Peyer's patch (tissue), 4 donors: ENCODE measurements around the gene BAZ2A. TPM values are rescaled to one million over a fixed set of nuclear protein-coding genes. Genes with fewer than 3 reads are reported as not detected.
"Not testable (repeated sequence)": the region's sequence is repeated elsewhere in the genome, so short reads cannot be mapped to it uniquely, and the experiment has no call there.

Experiments used
- DNase-seq, 3 donors: peaks; one replicate each; pipeline ENCODE4 v3.0.0-alpha.2; 2017 to 2019
- H3K27ac ChIP-seq, 4 donors: fragments of 200-600 bp; sonication (generic); one replicate each; pipeline ENCODE4 v1.5.1; 2016 to 2019
- H3K27me3 ChIP-seq, 2 donors: fragments of 200-600 bp; sonication (generic); one replicate each; pipeline ENCODE4 v1.5.1; 2019
- H3K36me3 ChIP-seq, 3 donors: fragments of 200-600 bp; sonication (generic); one replicate each; pipeline ENCODE4 v1.5.1; 2016 to 2019
- H3K4me1 ChIP-seq, 4 donors: fragments of 200-600 bp; sonication (generic); one replicate each; pipeline ENCODE4 v1.5.1; 2016 to 2019
- H3K4me3 ChIP-seq, 4 donors: fragments of 200-600 bp; sonication (generic); 1 replicate in 3 of 4; 2 replicates in 1 of 4; pipeline ENCODE4 v1.5.1; 2016 to 2019; ENCODE audit warnings: mild to moderate bottlenecking in 1 of 4
- H3K9me3 ChIP-seq, 4 donors: fragments of 200-600 bp; sonication (generic); one replicate each; pipeline ENCODE4 v1.5.1; 2016 to 2019; ENCODE audit warnings: mild to moderate bottlenecking in 1 of 4
- POLR2A ChIP-seq, 2 donors: fragments of 450-650 bp; IDR thresholded peaks; one replicate each; pipeline ENCODE4 v1.5.1; 2017; ENCODE audit warnings: antibody characterized with exemption in 2 of 2, mild to moderate bottlenecking in 2 of 2, moderate library complexity in 2 of 2
- total RNA-seq, 4 donors: library from RNA; depleted of rRNA; stranded (reverse); fragments of >200 nt; gene quantifications; one replicate each; pipeline ENCODE4 v1.1.0, GENCODE V29; 2016
- TF ChIP-seq, protein P1 (sequence below), 6 experiments: fragments of 450-650 bp in 4 of 6; fragments of 200-600 bp in 2 of 6; sonication (generic) in 1 of 6; IDR thresholded peaks; one replicate each; pipeline ENCODE4 v1.5.1; 2017 to 2019; ENCODE audit warnings: antibody characterized with exemption in 6 of 6, mild to moderate bottlenecking in 3 of 6, moderate library complexity in 1 of 6

BAZ2A gene
- total RNA-seq, 4 donors from 2014 or later, result 98.2 to 259 (median 141) TPM

DNA sequence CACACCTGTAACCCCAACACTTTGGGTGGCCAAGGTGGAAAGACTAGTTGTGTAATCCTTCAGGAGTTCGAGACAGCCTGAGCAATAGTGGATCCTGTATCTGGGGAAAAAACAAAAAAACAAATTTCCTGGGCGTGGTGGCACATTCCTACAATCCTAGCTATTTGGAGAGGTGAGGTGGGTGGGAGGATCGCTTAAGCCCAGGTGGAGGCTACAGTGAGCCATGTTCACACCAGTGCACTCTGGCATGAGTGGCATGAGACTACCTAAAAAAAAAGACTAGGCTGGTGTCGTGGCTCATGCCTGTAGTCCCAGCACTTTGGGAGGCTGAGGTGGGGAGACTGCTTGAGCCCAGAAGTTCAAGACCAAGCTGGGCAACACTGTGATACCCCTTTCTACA is 40.7 kb upstream of the BAZ2A start:
- DNase-seq, result no peak
- Histone ChIP-seq H3K36me3 (peaks cover 0 to 61% (median 0%) of the 10 kb centered on the region in 3 donors), H3K27me3 (no peaks in the 10 kb centered on the region), H3K9me3 (no peaks in the 10 kb centered on the region), H3K4me3 (no peak overlapping the region), H3K4me1 (peaks cover 0 to 18% (median 2%) of the 10 kb centered on the region in 4 donors), H3K27ac (no peak overlapping the region)
- TF ChIP-seq, protein P1, sequence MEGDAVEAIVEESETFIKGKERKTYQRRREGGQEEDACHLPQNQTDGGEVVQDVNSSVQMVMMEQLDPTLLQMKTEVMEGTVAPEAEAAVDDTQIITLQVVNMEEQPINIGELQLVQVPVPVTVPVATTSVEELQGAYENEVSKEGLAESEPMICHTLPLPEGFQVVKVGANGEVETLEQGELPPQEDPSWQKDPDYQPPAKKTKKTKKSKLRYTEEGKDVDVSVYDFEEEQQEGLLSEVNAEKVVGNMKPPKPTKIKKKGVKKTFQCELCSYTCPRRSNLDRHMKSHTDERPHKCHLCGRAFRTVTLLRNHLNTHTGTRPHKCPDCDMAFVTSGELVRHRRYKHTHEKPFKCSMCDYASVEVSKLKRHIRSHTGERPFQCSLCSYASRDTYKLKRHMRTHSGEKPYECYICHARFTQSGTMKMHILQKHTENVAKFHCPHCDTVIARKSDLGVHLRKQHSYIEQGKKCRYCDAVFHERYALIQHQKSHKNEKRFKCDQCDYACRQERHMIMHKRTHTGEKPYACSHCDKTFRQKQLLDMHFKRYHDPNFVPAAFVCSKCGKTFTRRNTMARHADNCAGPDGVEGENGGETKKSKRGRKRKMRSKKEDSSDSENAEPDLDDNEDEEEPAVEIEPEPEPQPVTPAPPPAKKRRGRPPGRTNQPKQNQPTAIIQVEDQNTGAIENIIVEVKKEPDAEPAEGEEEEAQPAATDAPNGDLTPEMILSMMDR (IDR thresholded peaks at IDR 0.05), result no peak

DNA sequence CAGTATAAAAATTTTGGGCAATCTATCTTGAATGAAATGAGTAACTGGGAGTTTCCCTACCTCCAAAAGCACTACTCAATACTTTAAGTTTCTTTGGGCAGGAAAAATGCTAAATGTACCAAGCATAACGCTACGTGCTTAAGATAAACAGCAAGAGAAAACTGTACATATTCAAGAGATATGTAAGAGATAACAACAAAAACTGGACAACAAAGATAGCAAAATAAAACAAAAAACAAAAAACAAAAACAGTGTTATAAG is 38.0 kb upstream of the BAZ2A start:
- peaks cover 0 to 87% (median 0%) of the 10 kb centered on the region in 3 donors for H3K36me3 ChIP-seq
- H3K4me1 ChIP-seq, result peaks cover 0 to 13% (median 2%) of the 10 kb centered on the region in 4 donors
- no peaks in the 10 kb centered on the region for H3K27me3 ChIP-seq
- H3K27ac ChIP-seq, result no peak overlapping the region
- no peak overlapping the region for H3K4me3 ChIP-seq
- DNase-seq, result no peak
- H3K9me3 ChIP-seq, result no peaks in the 10 kb centered on the region
- no peak for TF ChIP-seq POLR2A (IDR thresholded peaks at IDR 0.05)

DNA sequence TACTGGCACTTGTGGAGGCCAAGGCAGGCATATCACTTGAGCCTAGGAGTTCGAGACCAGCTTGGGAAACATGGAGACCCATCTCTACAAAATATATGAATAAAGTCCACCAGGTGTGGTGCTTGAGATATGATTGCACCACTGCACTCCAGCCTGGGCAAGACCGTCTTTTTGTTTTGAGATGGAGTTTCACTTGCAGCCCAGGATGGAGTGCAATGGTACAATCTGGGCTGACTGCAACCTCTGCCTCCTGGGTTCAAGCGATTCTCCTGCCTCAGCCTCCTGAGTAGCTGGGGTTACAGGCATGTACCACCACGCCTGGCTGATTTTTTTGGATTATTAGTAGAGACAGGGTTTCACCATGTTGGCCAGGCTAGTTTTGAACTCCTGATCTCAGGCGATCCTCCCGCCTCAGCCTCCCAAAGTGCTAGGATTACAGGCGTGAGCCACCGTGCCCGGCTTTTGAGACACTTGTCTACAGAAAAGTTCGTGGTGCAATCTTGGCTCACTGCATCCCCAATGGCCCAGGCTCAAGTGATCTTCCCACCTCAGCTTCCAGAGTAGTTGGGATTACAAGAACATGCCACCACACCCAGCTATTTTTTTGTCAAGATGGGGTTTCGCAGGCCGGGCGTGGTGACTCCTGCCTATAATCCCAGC is 32.0 kb upstream of the BAZ2A start:
- DNase-seq, result no peak
- Histone ChIP-seq H3K36me3 (peaks cover 0 to 40% (median 0%) of the 10 kb centered on the region in 3 donors), H3K9me3 (no peaks in the 10 kb centered on the region), H3K4me3 (no peak overlapping the region), H3K27ac (no peak overlapping the region), H3K27me3 (no peaks in the 10 kb centered on the region), H3K4me1 (no peaks in the 10 kb centered on the region)
- TF ChIP-seq, protein P1 (IDR thresholded peaks at IDR 0.05), result no peak
- TF ChIP-seq POLR2A (IDR thresholded peaks at IDR 0.05), result no peak

- Histone ChIP-seq H3K27ac (no peak overlapping the region), H3K4me3 (no peak overlapping the region), H3K9me3 (no peaks in the 10 kb centered on the region), H3K27me3 (no peaks in the 10 kb centered on the region), H3K4me1 (no peaks in the 10 kb centered on the region), H3K36me3 (peaks cover 0 to 35% (median 0%) of the 10 kb centered on the region in 3 donors)
- TF ChIP-seq POLR2A (IDR thresholded peaks at IDR 0.05), result no peak
- TF ChIP-seq, protein P1 (IDR thresholded peaks at IDR 0.05), result no peak
- no peak for DNase-seq
Measured at GRCh38 chr12:56661560-56661959, 31.4 kb upstream of the BAZ2A start.

- TF ChIP-seq, protein P1 (IDR thresholded peaks at IDR 0.05), result no peak
- no peak for TF ChIP-seq POLR2A (IDR thresholded peaks at IDR 0.05)
- peaks cover 0 to 9% (median 0%) of the 10 kb centered on the region in 3 donors for H3K36me3 ChIP-seq
Measured at GRCh38 chr12:56658921-56659320, 28.8 kb upstream of the BAZ2A start.

GRCh38 chr12:56657416-56658379 is 27.6 kb upstream of the BAZ2A start:
- TF ChIP-seq, protein P1 (IDR thresholded peaks at IDR 0.05), result no peak
- TF ChIP-seq POLR2A (IDR thresholded peaks at IDR 0.05), result no peak

More at GRCh38 chr12:56658921-56659320, 28.8 kb upstream of the BAZ2A start:
- no peak for DNase-seq
- H3K4me1 ChIP-seq, result no peaks in the 10 kb centered on the region
- no peak overlapping the region for H3K27ac ChIP-seq
- no peak overlapping the region for H3K4me3 ChIP-seq
- no peaks in the 10 kb centered on the region for H3K27me3 ChIP-seq
- H3K9me3 ChIP-seq, result no peaks in the 10 kb centered on the region

GRCh38 chr12:56653781-56654180 is 23.7 kb upstream of the BAZ2A start:
- not testable (repeated sequence) for H3K4me1 ChIP-seq, H3K27me3 ChIP-seq, H3K27ac ChIP-seq, DNase-seq, H3K36me3 ChIP-seq, H3K4me3 ChIP-seq, H3K9me3 ChIP-seq

More at GRCh38 chr12:56657416-56658379, 27.6 kb upstream of the BAZ2A start:
- Histone ChIP-seq H3K9me3 (no peaks in the 10 kb centered on the region), H3K36me3 (no peaks in the 10 kb centered on the region), H3K27ac (no peak overlapping the region), H3K27me3 (no peaks in the 10 kb centered on the region), H3K4me3 (no peak overlapping the region), H3K4me1 (no peaks in the 10 kb centered on the region)
- no peak for DNase-seq

- DNase-seq, H3K4me3 ChIP-seq, H3K27me3 ChIP-seq, H3K9me3 ChIP-seq, H3K27ac ChIP-seq: not testable (repeated sequence)
- H3K36me3 ChIP-seq, result peaks cover 0 to 14% (median 0%) of the 10 kb centered on the region in 3 donors
- peaks cover 0 to 17% (median 7%) of the 10 kb centered on the region in 4 donors for H3K4me1 ChIP-seq
Measured at GRCh38 chr12:56648023-56648422, 17.9 kb upstream of the BAZ2A start.
